Activated naive CD4-positive, alpha-beta T cell treated with anti-CD3 and anti-CD28 coated beads, Interleukin-2, amount 50 U/mL, for 72 hours (primary cell): ENCODE results near the gene SYNGAP1. TPM values are rescaled to one million over a fixed set of nuclear protein-coding genes. Genes with fewer than 3 reads are reported as not detected.

Experiments
- ATAC-seq, 2 donors: fragments of 150-1000 bp; cut with Tn5 transposase; 2 replicates each; pipeline ENCODE4 v1.10.0; 2021; ENCODE audit warnings: mild to moderate bottlenecking in 2 of 2, moderate library complexity in 2 of 2
- DNase-seq, 2 donors: peaks; one replicate each; pipeline ENCODE4 v3.0.0; 2021 to 2022; ENCODE audit warnings: low spot score in 2 of 2
- H3K27ac Mint-ChIP-seq, 2 donors: one replicate each; pipeline ENCODE4 v1.8.0; 2022; ENCODE audit warnings: mild to moderate bottlenecking in 2 of 2, mixed read lengths in 2 of 2
- H3K36me3 Mint-ChIP-seq, 2 donors: one replicate each; pipeline ENCODE4 v1.8.0; 2022; ENCODE audit warnings: mixed read lengths in 2 of 2
- H3K9me3 Mint-ChIP-seq, 2 donors: one replicate each; pipeline ENCODE4 v1.8.0; 2022; ENCODE audit warnings: mixed read lengths in 2 of 2
- total RNA-seq, 2 donors: library from RNA; stranded (reverse); gene quantifications; one replicate each; pipeline ENCODE4 v1.2.3, GENCODE V29; 2022

The SYNGAP1 gene
- total RNA-seq, 2 donors from 2014 or later: 70.5 to 71.7 TPM

DNA sequence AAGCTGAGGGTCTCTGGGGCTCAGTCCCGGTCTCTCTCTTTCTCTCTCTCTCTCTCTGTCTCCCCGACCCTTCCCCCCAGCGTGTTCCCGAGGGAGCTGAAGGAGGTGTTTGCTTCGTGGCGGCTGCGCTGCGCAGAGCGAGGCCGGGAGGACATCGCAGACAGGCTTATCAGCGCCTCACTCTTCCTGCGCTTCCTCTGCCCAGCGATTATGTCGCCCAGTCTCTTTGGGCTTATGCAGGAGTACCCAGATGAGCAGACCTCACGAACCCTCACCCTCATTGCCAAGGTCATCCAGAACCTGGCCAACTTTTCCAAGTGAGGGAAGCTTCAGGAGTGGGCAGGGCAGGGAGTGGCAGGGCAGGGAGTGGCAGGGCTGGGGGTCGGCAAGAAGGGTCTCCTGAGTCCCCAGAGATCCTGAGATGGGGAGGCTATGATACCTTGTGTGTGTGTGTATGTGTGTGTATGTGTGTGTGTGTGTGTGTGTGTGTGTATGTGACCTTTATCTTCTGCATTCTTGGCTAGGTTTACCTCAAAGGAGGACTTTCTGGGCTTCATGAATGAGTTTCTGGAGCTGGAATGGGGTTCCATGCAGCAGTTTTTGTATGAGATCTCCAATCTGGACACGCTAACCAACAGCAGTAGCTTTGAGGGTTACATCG is 20.9 kb downstream of the SYNGAP1 start:
- ATAC-seq: no peak
- no peak for DNase-seq
- H3K36me3 Mint-ChIP-seq: peaks cover 0 to 15% of the 10 kb centered on the region in 2 donors
- H3K27ac Mint-ChIP-seq: peak overlapping the region; percentile 25 to 51
- H3K9me3 Mint-ChIP-seq: no peaks in the 10 kb centered on the region

DNA sequence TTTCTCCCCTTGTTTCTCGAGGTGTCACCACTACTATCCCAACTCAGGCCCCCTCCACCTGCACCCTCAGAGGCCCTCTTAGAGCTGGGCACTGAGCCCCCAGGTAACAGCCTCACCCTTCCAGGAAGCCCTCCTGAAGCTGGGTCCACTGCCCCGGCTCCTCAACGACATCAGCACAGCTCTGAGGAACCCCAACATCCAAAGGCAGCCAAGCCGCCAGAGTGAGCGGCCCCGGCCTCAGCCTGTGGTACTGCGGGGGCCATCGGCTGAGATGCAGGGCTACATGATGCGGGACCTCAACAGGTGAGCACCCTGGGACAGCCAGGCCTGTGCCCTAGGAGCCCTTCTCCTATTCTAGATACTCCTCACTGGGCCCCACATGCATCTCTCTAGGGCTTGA is 21.6 kb downstream of the SYNGAP1 start:
- Mint-ChIP-seq H3K9me3 (no peaks in the 10 kb centered on the region), H3K36me3 (peaks cover 0 to 15% of the 10 kb centered on the region in 2 donors), H3K27ac (peak overlapping the region in 1 of 2 donors; percentile 2)
- no peak for ATAC-seq
- DNase-seq: no peak

DNA sequence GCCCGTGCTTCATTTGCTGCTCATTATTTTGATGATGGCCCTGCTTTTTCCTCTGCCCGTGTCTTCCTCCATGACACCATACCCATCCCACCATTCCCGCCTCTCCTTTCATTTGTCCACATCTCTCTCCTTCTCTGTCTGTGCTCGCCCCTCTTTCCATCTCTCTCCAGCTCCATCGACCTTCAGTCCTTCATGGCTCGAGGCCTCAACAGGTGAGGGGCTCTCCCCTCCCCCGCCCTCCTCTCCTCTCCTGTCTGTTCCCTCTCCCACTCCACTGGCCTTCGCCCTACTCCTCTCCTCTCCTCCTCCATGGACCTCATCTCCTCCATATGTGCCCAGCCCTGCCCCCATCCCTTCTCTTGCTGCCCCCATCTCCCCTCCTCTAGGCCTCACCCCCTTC is 22.4 kb downstream of the SYNGAP1 start:
- DNase-seq (no peak), ATAC-seq (no peak)
- no peaks in the 10 kb centered on the region for H3K9me3 Mint-ChIP-seq
- H3K27ac Mint-ChIP-seq: peak overlapping the region; percentile 69 to 80
- H3K36me3 Mint-ChIP-seq: peaks cover 0 to 8% of the 10 kb centered on the region in 2 donors

DNA sequence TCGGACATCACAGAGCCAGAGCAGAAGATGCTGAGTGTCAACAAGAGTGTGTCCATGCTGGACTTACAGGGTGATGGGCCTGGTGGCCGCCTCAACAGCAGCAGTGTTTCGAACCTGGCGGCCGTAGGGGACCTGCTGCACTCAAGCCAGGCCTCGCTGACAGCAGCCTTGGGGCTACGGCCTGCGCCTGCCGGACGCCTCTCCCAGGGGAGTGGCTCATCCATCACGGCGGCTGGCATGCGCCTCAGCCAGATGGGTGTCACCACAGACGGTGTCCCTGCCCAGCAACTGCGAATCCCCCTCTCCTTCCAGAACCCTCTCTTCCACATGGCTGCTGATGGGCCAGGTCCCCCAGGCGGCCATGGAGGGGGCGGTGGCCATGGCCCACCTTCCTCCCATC is 23.2 kb downstream of the SYNGAP1 start:
- DNase-seq: no peak
- Mint-ChIP-seq H3K27ac (peak overlapping the region in 1 of 2 donors; percentile 72), H3K36me3 (peaks cover 0 to 8% of the 10 kb centered on the region in 2 donors)

DNA sequence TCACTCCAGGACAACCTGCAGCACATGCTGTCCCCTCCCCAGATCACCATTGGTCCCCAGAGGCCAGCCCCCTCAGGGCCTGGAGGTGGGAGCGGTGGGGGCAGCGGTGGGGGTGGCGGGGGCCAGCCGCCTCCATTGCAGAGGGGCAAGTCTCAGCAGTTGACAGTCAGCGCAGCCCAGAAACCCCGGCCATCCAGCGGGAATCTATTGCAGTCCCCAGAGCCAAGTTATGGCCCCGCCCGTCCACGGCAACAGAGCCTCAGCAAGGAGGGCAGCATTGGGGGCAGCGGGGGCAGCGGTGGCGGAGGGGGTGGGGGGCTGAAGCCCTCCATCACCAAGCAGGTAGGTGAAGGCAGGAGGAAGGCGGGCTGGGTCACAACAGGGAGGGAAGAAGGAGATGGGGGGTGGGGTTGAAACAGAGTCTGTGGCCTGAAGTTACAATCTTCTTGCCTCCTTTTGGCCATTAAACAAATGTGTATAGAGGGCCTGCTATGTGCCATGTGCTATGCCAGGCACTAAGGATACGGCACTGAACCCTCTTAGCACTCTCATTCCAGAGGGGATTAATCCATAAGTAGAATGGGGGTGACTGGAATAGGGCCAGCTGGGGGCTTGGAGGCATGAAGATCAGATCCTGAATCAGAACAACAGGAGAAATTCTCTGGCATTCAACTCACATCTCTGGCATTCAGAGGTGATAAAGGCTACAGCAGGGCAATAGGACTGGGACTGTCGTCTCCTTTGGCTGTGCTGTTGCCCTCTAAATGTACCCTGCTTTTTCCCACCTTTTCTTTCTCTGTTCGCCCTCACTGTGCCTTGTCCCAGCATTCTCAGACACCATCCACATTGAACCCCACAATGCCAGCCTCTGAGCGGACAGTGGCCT is 24.0 kb downstream of the SYNGAP1 start:
- no peaks in the 10 kb centered on the region for H3K9me3 Mint-ChIP-seq
- peaks cover 0 to 5% of the 10 kb centered on the region in 2 donors for H3K36me3 Mint-ChIP-seq
- DNase-seq (no peak), ATAC-seq (no peak)
- H3K27ac Mint-ChIP-seq: peak overlapping the region in 1 of 2 donors; percentile 92

More for the DNA sequence above, 23.2 kb downstream of the SYNGAP1 start:
- no peaks in the 10 kb centered on the region for H3K9me3 Mint-ChIP-seq
- no peak for ATAC-seq

DNA sequence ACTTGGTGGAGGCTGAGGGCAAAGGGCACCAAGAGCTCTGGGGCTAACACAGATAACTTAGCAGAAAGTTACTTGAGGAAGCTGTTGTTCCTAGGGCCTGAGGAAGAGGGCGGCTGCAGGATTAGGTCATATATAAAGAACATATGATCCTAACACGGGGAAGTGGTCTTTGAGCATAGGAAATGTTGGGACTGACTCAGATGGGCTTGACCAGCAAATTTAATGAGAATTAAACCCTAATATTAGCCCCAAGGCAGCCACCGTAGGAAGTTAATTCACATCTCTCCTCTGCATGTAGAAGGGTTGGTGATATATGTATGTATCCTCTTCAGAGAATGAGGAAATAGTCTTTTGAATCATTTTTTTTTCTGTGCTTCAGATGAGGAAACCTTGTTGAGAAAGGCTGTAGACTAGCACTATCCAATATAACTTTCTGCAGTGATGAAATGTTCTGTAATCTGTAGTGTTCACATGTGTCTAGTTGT is 25.3 kb downstream of the SYNGAP1 start:
- Mint-ChIP-seq H3K36me3 (no peaks in the 10 kb centered on the region), H3K9me3 (no peaks in the 10 kb centered on the region), H3K27ac (peak overlapping the region in 1 of 2 donors; percentile 52)
- DNase-seq (no peak), ATAC-seq (no peak)

DNA sequence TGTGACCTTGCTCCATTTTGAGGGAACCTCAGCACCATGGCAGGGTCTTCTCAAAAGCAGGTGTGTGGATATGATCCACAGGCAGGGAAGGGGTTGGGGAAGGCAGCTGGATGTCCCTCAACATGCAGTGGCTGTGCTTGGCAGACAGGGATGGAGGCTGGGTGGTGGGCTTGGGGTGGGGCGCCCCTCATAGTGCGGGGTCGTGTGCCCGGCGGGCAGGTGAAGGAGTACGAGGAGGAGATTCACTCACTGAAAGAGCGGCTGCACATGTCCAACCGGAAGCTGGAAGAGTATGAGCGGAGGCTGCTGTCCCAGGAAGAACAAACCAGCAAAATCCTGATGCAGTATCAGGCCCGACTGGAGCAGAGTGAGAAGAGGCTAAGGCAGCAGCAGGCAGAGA is 26.5 kb downstream of the SYNGAP1 start:
- Mint-ChIP-seq H3K9me3 (no peaks in the 10 kb centered on the region), H3K27ac (peak overlapping the region; percentile 25 to 48), H3K36me3 (no peaks in the 10 kb centered on the region)
- DNase-seq: no peak
- ATAC-seq: no peak

DNA sequence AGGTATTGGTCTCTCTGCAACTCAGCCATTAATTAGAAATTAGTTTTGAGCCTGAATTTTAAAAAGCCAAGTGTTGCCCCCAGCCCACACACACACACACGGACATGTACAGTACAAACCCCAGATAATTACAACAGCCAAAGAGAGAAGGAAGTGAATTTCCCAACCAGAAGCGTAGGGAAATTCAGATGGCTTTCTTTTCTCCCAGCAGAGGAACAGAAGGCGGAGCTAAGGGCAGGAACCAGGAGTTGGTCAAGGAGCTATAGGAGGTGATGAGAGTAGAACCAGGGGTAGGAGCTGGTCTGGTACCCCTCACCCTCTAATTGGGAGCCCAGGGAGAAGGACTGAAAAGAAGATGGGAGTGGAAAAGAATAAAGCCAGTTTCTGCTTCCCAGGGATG is 30.6 kb downstream of the SYNGAP1 start:
- H3K27ac Mint-ChIP-seq: no peak overlapping the region
- peaks cover 5 to 6% of the 10 kb centered on the region in 2 donors for H3K36me3 Mint-ChIP-seq
- no peak for DNase-seq
- ATAC-seq: no peak
- H3K9me3 Mint-ChIP-seq: no peaks in the 10 kb centered on the region

DNA sequence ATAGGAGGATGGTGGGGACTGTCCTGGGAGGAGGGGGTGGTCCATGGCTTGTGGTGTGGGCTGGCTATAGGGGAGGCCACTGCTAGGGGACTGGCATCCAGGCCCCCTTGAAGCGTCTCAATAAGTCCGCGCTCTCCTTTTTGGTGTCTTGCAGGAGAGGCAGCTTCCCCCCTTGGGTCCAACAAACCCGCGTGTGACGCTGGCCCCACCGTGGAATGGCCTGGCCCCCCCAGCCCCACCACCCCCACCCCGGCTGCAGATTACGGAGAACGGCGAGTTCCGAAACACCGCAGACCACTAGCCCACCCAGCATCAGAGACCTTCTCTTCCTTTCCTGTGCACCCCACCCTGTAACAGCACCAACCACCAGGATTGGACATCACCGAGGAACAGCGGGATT is 31.7 kb downstream of the SYNGAP1 start:
- Mint-ChIP-seq H3K9me3 (no peaks in the 10 kb centered on the region), H3K36me3 (peaks cover 7 to 8% of the 10 kb centered on the region in 2 donors), H3K27ac (no peak overlapping the region)
- DNase-seq (no peak), ATAC-seq (no peak)

DNA sequence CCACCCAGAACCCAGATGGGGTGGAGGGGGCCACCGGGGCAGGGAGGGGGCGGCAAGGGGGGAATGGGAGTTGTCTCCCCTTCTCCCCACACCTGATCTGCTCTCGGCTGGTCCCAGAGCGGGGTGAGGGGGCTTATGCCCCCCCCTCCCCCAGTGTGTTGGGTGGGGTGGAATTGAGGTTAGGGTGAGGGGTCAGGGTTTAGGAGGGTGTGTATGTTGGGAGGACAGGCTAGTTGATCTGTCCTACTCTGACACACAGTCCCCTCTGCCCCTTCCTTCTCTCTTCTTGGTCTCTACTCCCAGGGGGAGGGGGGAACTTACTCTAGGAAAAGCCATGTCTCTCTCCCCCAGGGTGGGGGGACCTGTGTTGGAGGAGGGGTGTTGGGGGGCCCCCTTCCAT is 32.6 kb downstream of the SYNGAP1 start:
- no peaks in the 10 kb centered on the region for H3K9me3 Mint-ChIP-seq
- no peak for DNase-seq
- H3K27ac Mint-ChIP-seq: peak overlapping the region; percentile 70 to 94
- no peak for ATAC-seq
- peaks cover 7 to 8% of the 10 kb centered on the region in 2 donors for H3K36me3 Mint-ChIP-seq

DNA sequence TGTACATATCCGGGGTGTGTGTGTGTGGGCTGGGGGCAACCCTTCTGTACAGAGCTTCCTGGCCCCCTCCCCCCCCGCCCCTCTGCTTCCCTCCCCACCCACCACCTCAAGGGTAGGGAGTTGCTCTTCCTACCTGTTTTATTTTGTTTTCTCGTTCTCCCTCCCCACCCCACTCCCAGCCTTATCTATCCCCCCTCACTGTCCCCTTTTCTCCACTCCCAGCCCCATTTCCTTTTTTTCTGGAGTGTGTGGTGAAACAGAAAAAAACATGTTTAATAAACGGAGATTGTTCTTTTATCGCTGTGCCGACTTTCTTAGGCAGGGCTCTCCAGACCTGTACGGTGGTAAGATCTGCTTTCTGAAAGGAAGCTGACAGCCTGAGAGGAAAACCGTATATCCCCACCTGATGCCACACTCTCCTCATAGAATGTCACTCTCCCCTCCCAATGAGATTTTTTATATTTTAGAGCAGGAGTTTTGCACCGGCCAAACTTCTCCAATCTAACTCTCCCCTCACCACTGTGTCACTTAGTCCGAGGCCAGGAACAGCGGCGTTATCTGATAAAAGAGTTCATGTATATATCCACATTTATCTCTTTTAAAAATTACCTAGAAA is 33.6 kb downstream of the SYNGAP1 start:
- H3K27ac Mint-ChIP-seq: peak overlapping the region; percentile 90 to 94
- DNase-seq (no peak), ATAC-seq (no peak)
- H3K36me3 Mint-ChIP-seq: peaks cover 7 to 8% of the 10 kb centered on the region in 2 donors
- H3K9me3 Mint-ChIP-seq: no peaks in the 10 kb centered on the region

DNA sequence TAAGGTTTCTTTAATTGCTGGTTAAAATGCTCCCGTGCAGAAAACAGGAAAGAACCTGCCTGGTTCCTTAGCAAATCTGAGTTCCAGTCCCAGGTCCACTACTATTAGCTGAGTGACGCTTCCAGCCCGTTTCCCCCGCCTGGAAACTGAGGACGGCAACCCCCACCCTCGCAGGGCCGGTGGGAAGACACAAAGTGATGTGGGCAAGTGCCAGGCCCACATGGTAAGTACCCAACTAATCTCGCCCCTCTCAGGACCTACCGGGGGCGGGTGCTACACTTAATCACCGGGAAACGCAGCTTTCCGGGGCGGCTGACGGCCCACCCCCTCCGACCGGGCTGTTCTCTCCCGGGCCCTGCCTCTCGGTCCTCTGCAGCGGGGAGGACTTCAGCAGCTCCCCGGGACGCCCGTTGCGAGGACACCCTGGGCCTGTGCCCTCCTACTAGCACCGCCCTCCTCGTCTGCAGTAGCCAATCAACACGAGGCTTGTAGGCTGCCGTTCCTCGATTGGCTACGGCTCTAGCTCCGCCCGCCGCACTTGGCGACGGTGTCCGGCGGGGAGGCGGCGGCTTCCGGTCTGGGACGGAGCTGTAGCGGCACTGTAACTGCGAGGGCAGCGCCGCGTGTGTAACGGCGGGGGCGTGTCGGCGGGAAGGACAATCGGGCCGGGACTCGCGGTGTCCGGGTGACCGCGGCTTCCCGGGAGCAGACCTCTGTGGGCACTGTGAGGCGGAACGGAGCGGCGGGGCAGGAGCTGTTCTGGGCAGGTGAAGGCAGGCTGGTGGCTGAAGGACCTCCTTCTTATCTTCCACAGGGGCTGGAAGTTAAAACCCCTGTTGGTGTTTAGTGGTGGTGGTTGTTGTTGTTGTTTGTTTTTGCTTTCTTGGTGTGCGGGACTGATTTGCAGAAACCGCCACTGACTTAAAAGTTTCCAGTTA is 34.4 kb downstream of the SYNGAP1 start, which contains the start of gene ZBTB9:
TSS of gene ZBTB9 (plus strand) at position 568 of the 938 bp plus-strand sequence. CDS start 525 bp downstream, outside the sequence.
- H3K9me3 Mint-ChIP-seq: no peaks in the 10 kb centered on the region
- DNase-seq (peak; percentile 93 to 96), ATAC-seq (peak; percentile 99)
- peak within 1 kb of the TSS; percentile 94 for H3K27ac Mint-ChIP-seq
- peaks cover 7 to 8% of the 10 kb centered on the region in 2 donors for H3K36me3 Mint-ChIP-seq

DNA sequence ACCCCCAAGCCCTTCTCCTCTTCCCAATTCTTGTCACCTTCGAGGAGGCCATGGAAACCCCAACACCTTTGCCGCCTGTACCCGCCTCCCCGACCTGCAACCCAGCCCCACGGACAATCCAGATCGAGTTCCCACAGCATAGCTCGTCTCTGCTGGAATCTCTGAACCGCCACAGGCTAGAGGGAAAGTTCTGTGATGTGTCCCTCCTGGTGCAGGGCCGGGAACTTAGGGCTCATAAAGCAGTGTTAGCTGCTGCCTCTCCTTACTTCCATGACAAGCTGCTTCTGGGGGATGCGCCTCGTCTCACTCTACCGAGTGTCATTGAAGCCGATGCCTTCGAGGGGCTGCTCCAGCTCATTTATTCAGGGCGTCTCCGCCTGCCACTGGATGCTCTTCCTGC is 35.2 kb downstream of the SYNGAP1 start:
- H3K27ac Mint-ChIP-seq: peak overlapping the region; percentile 94
- DNase-seq: no peak
- no peak for ATAC-seq
- no peaks in the 10 kb centered on the region for H3K9me3 Mint-ChIP-seq
- peaks cover 7 to 8% of the 10 kb centered on the region in 2 donors for H3K36me3 Mint-ChIP-seq

DNA sequence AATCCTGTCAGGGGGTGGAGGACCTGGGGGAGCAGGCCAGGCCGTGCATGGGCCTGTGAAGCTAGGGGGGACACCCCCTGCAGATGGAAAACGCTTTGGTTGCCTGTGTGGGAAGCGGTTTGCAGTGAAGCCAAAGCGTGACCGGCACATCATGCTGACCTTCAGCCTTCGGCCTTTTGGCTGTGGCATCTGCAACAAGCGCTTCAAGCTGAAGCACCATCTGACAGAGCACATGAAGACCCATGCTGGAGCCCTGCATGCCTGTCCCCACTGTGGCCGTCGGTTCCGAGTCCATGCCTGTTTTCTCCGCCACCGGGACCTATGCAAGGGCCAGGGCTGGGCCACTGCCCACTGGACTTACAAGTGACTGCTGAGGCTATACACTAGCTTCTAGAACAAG is 36.3 kb downstream of the SYNGAP1 start:
- H3K9me3 Mint-ChIP-seq: no peaks in the 10 kb centered on the region
- DNase-seq (no peak), ATAC-seq (no peak)

DNA sequence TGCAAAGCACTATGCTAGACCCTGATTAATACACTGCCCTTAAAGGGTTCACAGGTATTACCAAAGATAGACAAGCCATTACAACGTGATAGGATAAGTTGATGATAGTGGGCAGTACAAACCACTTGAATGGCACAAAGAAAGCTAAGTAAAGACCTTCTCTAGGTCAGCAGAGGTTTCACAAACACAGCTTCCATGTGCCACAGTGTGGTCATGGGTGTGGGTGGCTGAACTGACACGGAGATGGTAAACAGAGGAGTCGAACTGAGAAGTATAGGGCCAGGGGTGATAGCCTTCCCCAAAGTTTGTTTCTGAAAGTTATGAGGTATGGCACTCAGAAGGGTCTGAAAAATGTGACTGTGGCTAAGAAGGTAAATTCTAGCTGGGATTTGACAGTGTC is 38.8 kb downstream of the SYNGAP1 start:
- Mint-ChIP-seq H3K27ac (no peak overlapping the region), H3K9me3 (no peaks in the 10 kb centered on the region), H3K36me3 (peaks cover 7 to 8% of the 10 kb centered on the region in 2 donors)
- ATAC-seq: no peak
- no peak for DNase-seq

More for the DNA sequence above, 36.3 kb downstream of the SYNGAP1 start:
- peaks cover 7 to 8% of the 10 kb centered on the region in 2 donors for H3K36me3 Mint-ChIP-seq
- no peak overlapping the region for H3K27ac Mint-ChIP-seq

DNA sequence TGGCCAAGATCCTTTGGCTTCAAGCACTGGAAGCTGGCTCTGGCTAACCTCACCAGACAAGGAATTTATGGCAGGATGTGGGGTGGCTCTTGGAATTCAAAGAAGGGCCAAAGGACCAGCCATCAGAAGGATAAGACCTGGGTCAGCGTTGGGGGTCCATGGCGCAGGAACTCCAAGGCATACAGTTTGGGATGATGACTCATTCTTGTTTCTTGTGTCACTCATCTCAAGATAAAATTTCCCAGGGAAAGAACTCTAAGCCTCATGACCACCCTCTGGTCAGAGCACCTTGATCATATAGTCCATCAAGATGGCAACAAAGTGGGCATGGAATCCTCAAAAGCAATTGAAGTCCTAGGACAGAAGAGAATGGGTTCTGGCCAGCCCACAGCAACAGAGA is 39.4 kb downstream of the SYNGAP1 start:
- no peaks in the 10 kb centered on the region for H3K9me3 Mint-ChIP-seq
- DNase-seq (no peak), ATAC-seq (no peak)
- peaks cover 7 to 8% of the 10 kb centered on the region in 2 donors for H3K36me3 Mint-ChIP-seq
- no peak overlapping the region for H3K27ac Mint-ChIP-seq
